Ascending aorta (tissue), 2 donors: ENCODE results near the gene SEMA4C. TPM values are rescaled to one million over a fixed set of nuclear protein-coding genes. Genes with fewer than 3 reads are reported as not detected.

Experiments used
- DNase-seq, 2 donors: peaks; one replicate each; pipeline ENCODE4 v3.0.0-alpha.2; 2019; ENCODE audit warnings: low spot score in 2 of 2
- H3K27ac ChIP-seq, 2 donors: fragments of 200-600 bp; sonication (generic); one replicate each; pipeline ENCODE4 v1.5.1; 2016 to 2017; ENCODE audit warnings: mild to moderate bottlenecking in 1 of 2
- H3K27me3 ChIP-seq: fragments of 200-600 bp; sonication (generic); one replicate; pipeline ENCODE4 v1.5.1; 2017
- H3K36me3 ChIP-seq, 2 donors: fragments of 200-600 bp; sonication (generic); one replicate each; pipeline ENCODE4 v1.5.1; 2016
- H3K4me1 ChIP-seq, 2 donors: fragments of 200-600 bp; sonication (generic); one replicate each; pipeline ENCODE4 v1.5.1; 2016 to 2017; ENCODE audit warnings: mild to moderate bottlenecking in 1 of 2
- H3K4me3 ChIP-seq, 2 donors: fragments of 200-600 bp; sonication (generic); one replicate each; pipeline ENCODE4 v1.5.1; 2016 to 2017; ENCODE audit warnings: mild to moderate bottlenecking in 1 of 2
- H3K9me3 ChIP-seq, 2 donors: fragments of 200-600 bp; sonication (generic); one replicate each; pipeline ENCODE4 v1.5.1; 2016
- CTCF ChIP-seq, 3 experiments: fragments of 200-600 bp in 2 of 3; fragments of 450-650 bp in 1 of 3; sonication (generic) in 2 of 3; IDR thresholded peaks; one replicate each; pipeline ENCODE4 v1.5.1; 2016 to 2019; ENCODE audit warnings: antibody characterized with exemption in 3 of 3, mild to moderate bottlenecking in 1 of 3, moderate library complexity in 1 of 3
- intact Hi-C: fragments of 100-400 bp; cut with DNase I; formaldehyde crosslinking; loops from one replicate; pipeline ENCODE4 v1.15.1; 2023
- total RNA-seq: library from RNA; depleted of rRNA; stranded (reverse); fragments of >200 nt; gene quantifications from one replicate; pipeline ENCODE4 v1.1.0, GENCODE V29; 2016

SEMA4C gene
- total RNA-seq, 1 donor from 2014 or later, result 56.9 TPM

- Histone ChIP-seq H3K4me3 (peak overlapping the region; percentile 88 to 98), H3K4me1 (peaks cover 16 to 31% of the 10 kb centered on the region in 2 donors), H3K9me3 (no peaks in the 10 kb centered on the region), H3K27ac (peak overlapping the region; percentile 96 to 99), H3K27me3 (no peaks in the 10 kb centered on the region), H3K36me3 (peaks cover 45% of the 10 kb centered on the region in 2 donors)
- intact Hi-C loops, result loop anchor here (5.0 to 10.0 kb wide), 2 partner anchors 227 to 244 kb away; partner anchors contain the start of genes ANKRD36 and FAHD2B
- no peak for DNase-seq
- peak in 1 of 3 experiments; percentile 8 for TF ChIP-seq CTCF (IDR thresholded peaks at IDR 0.05)
Observed at GRCh38 chr2:96867756-96868554, 1.9 kb downstream of the SEMA4C start.

GRCh38 chr2:96866986-96867755 lies 2.7 kb downstream of the SEMA4C start:
- no peaks in the 10 kb centered on the region for H3K9me3 ChIP-seq
- no peaks in the 10 kb centered on the region for H3K27me3 ChIP-seq
- peaks cover 48 to 51% of the 10 kb centered on the region in 2 donors for H3K36me3 ChIP-seq
- peaks cover 16 to 30% of the 10 kb centered on the region in 2 donors for H3K4me1 ChIP-seq
- H3K4me3 ChIP-seq, result peak overlapping the region; percentile 88 to 98
- intact Hi-C loops, result loop anchor here (5.0 to 10.0 kb wide), 2 partner anchors 228 to 245 kb away; partner anchors contain the start of genes ANKRD36 and FAHD2B
- no peak for TF ChIP-seq CTCF (IDR thresholded peaks at IDR 0.05)
- no peak for DNase-seq
- H3K27ac ChIP-seq, result peak overlapping the region; percentile 96 to 99

GRCh38 chr2:96866586-96866985 lies 3.3 kb downstream of the SEMA4C start:
- no peak for DNase-seq
- intact Hi-C loops, result loop anchor here (5.0 to 10.0 kb wide), 2 partner anchors 228 to 246 kb away; partner anchors contain the start of genes ANKRD36 and FAHD2B
- TF ChIP-seq CTCF (IDR thresholded peaks at IDR 0.05), result no peak
- H3K4me1 ChIP-seq, result peaks cover 16 to 30% of the 10 kb centered on the region in 2 donors
- H3K27me3 ChIP-seq, result no peaks in the 10 kb centered on the region
- H3K27ac ChIP-seq, result peak overlapping the region; percentile 96 to 99
- H3K36me3 ChIP-seq, result peaks cover 54 to 57% of the 10 kb centered on the region in 2 donors
- no peaks in the 10 kb centered on the region for H3K9me3 ChIP-seq
- peak overlapping the region in 1 of 2 donors; percentile 98 for H3K4me3 ChIP-seq

- intact Hi-C loops, result loop anchor here (5.0 to 10.0 kb wide), 2 partner anchors 229 to 246 kb away; partner anchors contain the start of genes ANKRD36 and FAHD2B
- Histone ChIP-seq H3K27ac (peak overlapping the region; percentile 96 to 99), H3K4me1 (peaks cover 16 to 29% of the 10 kb centered on the region in 2 donors)
Observed at GRCh38 chr2:96866149-96866548, 3.7 kb downstream of the SEMA4C start.

More at GRCh38 chr2:96866149-96866548, 3.7 kb downstream of the SEMA4C start:
- Histone ChIP-seq H3K27me3 (no peaks in the 10 kb centered on the region), H3K36me3 (peaks cover 59 to 61% of the 10 kb centered on the region in 2 donors), H3K4me3 (no peak overlapping the region), H3K9me3 (no peaks in the 10 kb centered on the region)
- TF ChIP-seq CTCF (IDR thresholded peaks at IDR 0.05), result no peak
- no peak for DNase-seq
